PC-9 (cell line): ENCODE results near the gene TMEM39B. TPM values are rescaled to one million over a fixed set of nuclear protein-coding genes. Genes with fewer than 3 reads are reported as not detected.
A peak's percentile ranks its signal among the peaks of the same experiment; 100 is the strongest.

Experiments used
- Bru-seq: library from RNA; stranded (reverse); fragments of 400-500 nt; gene quantifications from one replicate; lab custom pipeline; 2021; lab: Mats Ljungman, UMichigan
- BruChase-seq, 2 experiments: library from RNA; stranded (reverse); fragments of 400-500 nt; gene quantifications; one replicate each; lab custom pipeline; 2021; lab: Mats Ljungman, UMichigan
- BruUV-seq: library from RNA; stranded (reverse); fragments of 400-500 nt; replicated peaks from 2 replicates; lab custom pipeline; 2021; lab: Mats Ljungman, UMichigan
- CTCF ChIA-PET: fragments of 300-600 bp; sonication (Branson Sonifier 250); formaldehyde crosslinking; loops from one replicate; lab custom pipeline; 2022; ENCODE audit warnings: antibody characterized with exemption; lab: Charles Lee
- POLR2A ChIA-PET: fragments of 300-600 bp; sonication (Branson Sonifier 250); formaldehyde crosslinking; loops from one replicate; lab custom pipeline; 2022; ENCODE audit warnings: antibody characterized with exemption; ENCODE audit not compliant: unreplicated experiment; lab: Charles Lee
- DNase-seq, 2 experiments: peaks; one replicate each; pipeline versions ENCODE4 v3.0.0 to v3.0.0-alpha.2; 2015 to 2022; ENCODE audit warnings: mixed read lengths in 1 of 2
- H2AFZ ChIP-seq: fragments of 200-600 bp; sonication (generic); 2 replicates; pipeline ENCODE4 v1.8.1; 2017; ENCODE audit warnings: antibody characterized with exemption
- H3F3A ChIP-seq: fragments of 200-600 bp; sonication (generic); 2 replicates; pipeline ENCODE4 v1.8.1; 2017; ENCODE audit warnings: antibody characterized with exemption, mild to moderate bottlenecking, low read depth; ENCODE audit not compliant: insufficient read depth
- H3K27ac ChIP-seq: fragments of 200-600 bp; sonication (generic); 2 replicates; pipeline ENCODE4 v1.6.1; 2016; ENCODE audit warnings: mixed run types
- H3K27me3 ChIP-seq: fragments of 200-600 bp; sonication (generic); 2 replicates; pipeline ENCODE4 v1.6.1; 2016; ENCODE audit warnings: low read depth, mixed run types; ENCODE audit not compliant: insufficient read depth
- H3K36me3 ChIP-seq: fragments of 200-600 bp; sonication (generic); 2 replicates; pipeline ENCODE4 v1.6.1; 2016; ENCODE audit warnings: low read depth, mixed run types
- H3K4me1 ChIP-seq: fragments of 200-600 bp; sonication (generic); replicated peaks from 2 replicates; pipeline ENCODE4 v1.6.1; 2016; ENCODE audit warnings: mixed run types; ENCODE audit not compliant: insufficient read depth
- H3K4me2 ChIP-seq: fragments of 200-600 bp; sonication (generic); 2 replicates; pipeline ENCODE4 v1.6.1; 2017; ENCODE audit warnings: mixed run types
- H3K4me3 ChIP-seq: fragments of 200-600 bp; sonication (generic); 2 replicates; pipeline ENCODE4 v1.6.1; 2016; ENCODE audit warnings: mixed run types
- H3K79me2 ChIP-seq: fragments of 200-600 bp; sonication (generic); 2 replicates; pipeline ENCODE4 v1.6.1; 2017; ENCODE audit warnings: low read depth, mixed run types
- H3K9me2 ChIP-seq: fragments of 200-600 bp; sonication (generic); 2 replicates; pipeline ENCODE4 v1.8.1; 2017; ENCODE audit warnings: mild to moderate bottlenecking; ENCODE audit not compliant: insufficient read depth
- H3K9me3 ChIP-seq: fragments of 200-600 bp; sonication (generic); 2 replicates; pipeline ENCODE4 v1.8.1; 2016; ENCODE audit warnings: low read depth; ENCODE audit not compliant: insufficient read depth
- H4K20me1 ChIP-seq: fragments of 200-600 bp; sonication (generic); 2 replicates; pipeline ENCODE4 v1.8.1; 2017; ENCODE audit not compliant: insufficient read depth
- EZH2 ChIP-seq: fragments of 200-600 bp; sonication (generic); IDR thresholded peaks from 2 replicates; pipeline ENCODE4 v1.8.0; 2017; ENCODE audit warnings: antibody characterized with exemption, low read depth
- intact Hi-C: fragments of 100-400 bp; cut with micrococcal nuclease; formaldehyde crosslinking; loops from one replicate; pipeline ENCODE4 v1.10.0; 2022; ENCODE audit not compliant: unreplicated experiment
- long read RNA-seq: library from polyadenylated mRNA; stranded (forward); transcript quantifications from one replicate; pipeline ENCODE4 v2.0.0, GENCODE V29; 2022
- total RNA-seq: library from RNA; stranded (reverse); gene quantifications from 2 replicates; pipeline ENCODE4 v1.2.3, GENCODE V29; 2021
- TF ChIP-seq, protein P1 (sequence below): fragments of 200-600 bp; sonication (generic); conservative IDR thresholded peaks from 2 replicates; pipeline ENCODE4 v1.6.1; 2017; ENCODE audit warnings: mixed run types, antibody characterized with exemption, mild to moderate bottlenecking, moderate library complexity

Gene TMEM39B
- total RNA-seq (26.0 and 27.2 TPM in 2 replicates), Bru-seq, nascent RNA (percentile 64 among the genes with signal in this experiment), BruChase-seq, experiment 1, labeled RNA remaining after a 2-hour chase (percentile 61 among the genes with signal in this experiment), BruChase-seq, experiment 2, labeled RNA remaining after a 6-hour chase (percentile 70 among the genes with signal in this experiment)
- long read RNA-seq, transcript TMEM39B-201 (9 exons, 1,813 nt): major isoform, 11 of 28 reads
- long read RNA-seq, partial matches to known transcripts: 6 of 28 reads
- long read RNA-seq, other reads (novel, unspliced or antisense): 7 of 28 reads

DNA sequence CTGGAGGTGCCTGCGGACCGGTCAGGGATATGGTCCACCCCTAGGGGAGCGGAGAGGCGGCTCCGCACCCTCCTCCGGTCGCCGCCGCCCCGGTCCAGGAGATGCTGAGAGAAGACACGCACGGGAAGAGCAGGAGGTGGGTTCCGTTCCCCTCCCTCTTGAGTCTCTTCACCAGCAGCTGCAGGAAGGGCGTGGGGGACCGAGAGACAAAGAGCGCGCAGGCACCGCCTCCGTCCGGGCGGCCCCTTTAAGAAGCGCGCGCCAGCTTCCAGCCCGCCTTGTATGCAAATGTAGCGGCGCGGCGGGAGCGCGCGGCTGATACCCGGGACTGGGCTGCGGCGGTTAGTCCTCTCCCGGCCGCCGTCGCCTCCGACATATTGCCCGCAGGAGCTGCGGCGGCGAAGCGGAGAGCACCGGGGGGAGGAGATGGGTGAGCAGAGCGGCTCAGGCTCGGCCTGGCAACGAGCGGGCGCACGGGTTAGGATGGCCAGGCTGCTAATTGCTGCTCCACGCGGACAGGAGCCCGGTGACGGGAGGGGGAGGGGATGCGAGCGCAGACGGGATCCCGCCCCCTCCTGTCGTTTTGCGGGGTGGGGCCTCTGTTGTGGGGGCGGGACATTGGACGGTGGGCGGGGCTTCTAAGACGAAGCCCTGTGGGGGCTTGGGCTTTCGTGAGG is at the start of gene TMEM39B:
Gene TMEM39B (plus strand): TSS at position 318 of the 677 bp plus-strand sequence. CDS start 109 bp downstream, at position 427.
- POLR2A ChIA-PET: interaction anchor here (0.6 to 0.8 kb wide), 8 partner anchors 108 to 1439 kb away, joined by 3 to 9 read pairs (median 6); no protein-coding TSS in a partner anchor
- H3K27ac ChIP-seq: peak within 1 kb of the TSS; percentile 25; the same call in 1 of the 2 replicates
- CTCF ChIA-PET: interaction anchor here (0.6 to 1.5 kb wide), 4 partner anchors 36 to 136 kb away, joined by 10 to 16 read pairs (median 14); partner anchors contain the start of gene KPNA6
- DNase-seq: peak; percentile 81 to 90
- H3K79me2 ChIP-seq: peaks cover 12% of the 10 kb centered on the region; the same call in 1 of the 2 replicates
- H3K9me3 ChIP-seq: no peaks in the 10 kb centered on the region
- peak within 1 kb of the TSS; percentile 91 for H2AFZ ChIP-seq
- no peaks in the 10 kb centered on the region for H3K27me3 ChIP-seq
- H3K9me2 ChIP-seq: no peaks in the 10 kb centered on the region
- BruUV-seq: TSS peak; percentile 59
- peak within 1 kb of the TSS; percentile 67 for H3K4me3 ChIP-seq
- peaks cover 7% of the 10 kb centered on the region; the same call in 1 of the 2 replicates for H4K20me1 ChIP-seq
- intact Hi-C loops: loop anchor here (5.0 to 10.0 kb wide), 2 partner anchors 35 to 102 kb away; partner anchors contain the start of genes KPNA6 and TXLNA
- H3F3A ChIP-seq: peaks cover 9% of the 10 kb centered on the region; the same call in 1 of the 2 replicates
- H3K4me2 ChIP-seq: peak within 1 kb of the TSS; percentile 86
- no peaks in the 10 kb centered on the region for H3K36me3 ChIP-seq
- peaks cover 16% of the 10 kb centered on the region for H3K4me1 ChIP-seq
- TF ChIP-seq EZH2: no peak
- TF ChIP-seq, protein P1, sequence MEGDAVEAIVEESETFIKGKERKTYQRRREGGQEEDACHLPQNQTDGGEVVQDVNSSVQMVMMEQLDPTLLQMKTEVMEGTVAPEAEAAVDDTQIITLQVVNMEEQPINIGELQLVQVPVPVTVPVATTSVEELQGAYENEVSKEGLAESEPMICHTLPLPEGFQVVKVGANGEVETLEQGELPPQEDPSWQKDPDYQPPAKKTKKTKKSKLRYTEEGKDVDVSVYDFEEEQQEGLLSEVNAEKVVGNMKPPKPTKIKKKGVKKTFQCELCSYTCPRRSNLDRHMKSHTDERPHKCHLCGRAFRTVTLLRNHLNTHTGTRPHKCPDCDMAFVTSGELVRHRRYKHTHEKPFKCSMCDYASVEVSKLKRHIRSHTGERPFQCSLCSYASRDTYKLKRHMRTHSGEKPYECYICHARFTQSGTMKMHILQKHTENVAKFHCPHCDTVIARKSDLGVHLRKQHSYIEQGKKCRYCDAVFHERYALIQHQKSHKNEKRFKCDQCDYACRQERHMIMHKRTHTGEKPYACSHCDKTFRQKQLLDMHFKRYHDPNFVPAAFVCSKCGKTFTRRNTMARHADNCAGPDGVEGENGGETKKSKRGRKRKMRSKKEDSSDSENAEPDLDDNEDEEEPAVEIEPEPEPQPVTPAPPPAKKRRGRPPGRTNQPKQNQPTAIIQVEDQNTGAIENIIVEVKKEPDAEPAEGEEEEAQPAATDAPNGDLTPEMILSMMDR: no peak

DNA sequence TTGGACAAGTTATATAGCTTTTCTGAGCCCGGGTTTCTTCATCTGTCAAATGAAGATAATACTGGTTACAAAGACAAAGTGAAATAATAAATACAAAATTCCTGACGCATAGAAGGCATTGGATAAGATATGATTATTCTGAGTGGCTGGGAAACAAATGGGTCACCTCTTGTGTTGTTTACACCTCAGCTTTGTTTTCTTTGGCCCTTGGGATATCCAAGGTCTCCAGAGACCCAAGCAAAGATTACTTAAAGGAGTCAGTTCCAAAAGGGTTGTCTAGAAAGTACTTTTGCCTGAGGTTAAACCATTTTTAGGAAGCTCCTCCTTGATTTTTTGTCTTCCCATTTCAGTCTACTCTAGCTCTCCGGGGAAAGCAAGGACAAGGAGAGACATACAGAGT is 49.4 kb upstream of the TMEM39B start:
- CTCF ChIA-PET: no interaction called here
- no peak overlapping the region for H3K27ac ChIP-seq
- peaks cover 89% of the 10 kb centered on the region for H4K20me1 ChIP-seq
- no peak overlapping the region for H2AFZ ChIP-seq
- BruUV-seq: no TSS peak
- intact Hi-C loops: no loop called here
- no peaks in the 10 kb centered on the region for H3K27me3 ChIP-seq
- H3K9me2 ChIP-seq: no peaks in the 10 kb centered on the region
- H3K9me3 ChIP-seq: no peaks in the 10 kb centered on the region
- no peak overlapping the region for H3K4me3 ChIP-seq
- H3K79me2 ChIP-seq: peaks cover 97% of the 10 kb centered on the region
- H3K36me3 ChIP-seq: peaks cover 16% of the 10 kb centered on the region
- peaks cover 35% of the 10 kb centered on the region; the same call in 1 of the 2 replicates for H3F3A ChIP-seq
- DNase-seq: no peak
- no peak overlapping the region for H3K4me2 ChIP-seq
- TF ChIP-seq EZH2: no peak
- TF ChIP-seq, protein P1: no peak
- peaks cover 12% of the 10 kb centered on the region; the same call in 1 of the 2 replicates for H3K4me1 ChIP-seq
- POLR2A ChIA-PET: interaction anchor here (0.6 kb wide), 2 partner anchors 9 to 1158 kb away, joined by 3 to 4 read pairs; partner anchors contain the start of gene TRIM62

DNA sequence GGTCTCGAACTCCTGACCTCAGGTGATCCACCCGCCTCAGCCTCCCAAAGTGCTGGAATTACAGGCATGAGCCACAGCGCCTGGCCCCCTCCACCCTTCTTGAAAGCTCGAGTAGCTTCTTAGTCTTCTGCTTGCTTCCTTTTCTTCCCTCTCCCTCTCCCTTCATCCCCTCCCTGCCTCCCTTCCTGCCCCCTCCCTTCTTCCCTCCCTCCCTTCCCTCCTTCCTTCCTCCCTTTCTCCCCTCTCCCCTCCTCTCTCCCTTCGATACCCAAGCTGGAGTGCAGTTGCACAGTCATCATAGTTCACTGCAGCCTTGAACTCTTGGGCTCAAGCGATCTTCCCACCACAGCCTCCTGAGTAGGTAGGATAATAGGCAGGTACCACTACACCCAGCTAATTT is 47.2 kb upstream of the TMEM39B start:
- Histone ChIP-seq H3K9me3 (no peaks in the 10 kb centered on the region), H3K4me1 (no peaks in the 10 kb centered on the region), H3F3A (peaks cover 25% of the 10 kb centered on the region; the same call in 1 of the 2 replicates), H2AFZ (no peak overlapping the region), H4K20me1 (peaks cover 89% of the 10 kb centered on the region), H3K27ac (no peak overlapping the region), H3K36me3 (peaks cover 24% of the 10 kb centered on the region), H3K9me2 (no peaks in the 10 kb centered on the region), H3K79me2 (peaks cover 96% of the 10 kb centered on the region), H3K27me3 (no peaks in the 10 kb centered on the region), H3K4me3 (no peak overlapping the region), H3K4me2 (no peak overlapping the region)
- intact Hi-C loops: no loop called here
- DNase-seq: no peak
- TF ChIP-seq EZH2: no peak
- TF ChIP-seq, protein P1: no peak
- ChIA-PET CTCF (no interaction called here), POLR2A (no interaction called here)
- no TSS peak for BruUV-seq
